ENCODE measurements around the gene SMIM45.

SMIM45 gene

DNA sequence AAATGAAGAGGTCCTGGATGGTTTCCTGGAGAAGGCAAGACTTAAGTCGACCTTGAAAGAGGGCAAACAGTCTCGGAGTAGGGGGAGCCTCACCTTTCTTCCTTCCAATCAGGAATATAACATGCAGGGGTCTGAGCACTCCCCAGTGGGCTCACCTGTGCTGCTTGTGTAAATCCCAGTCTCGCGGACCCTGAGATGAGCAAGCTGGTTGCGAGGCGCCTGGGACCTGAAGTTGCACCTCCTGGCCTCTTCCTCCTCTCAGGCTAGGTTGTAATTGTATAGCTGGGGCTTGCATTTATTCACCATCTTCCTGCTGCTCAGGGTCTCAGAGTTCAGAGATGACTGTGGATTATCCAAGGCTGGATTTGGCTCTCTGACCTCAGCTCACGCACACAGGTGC lies 39.2 kb downstream of the SMIM45 start:
- H3K4ac ChIP-seq (ENCODE audit: low read depth, low read length) = no peak overlapping the region
- ATAC-seq (ENCODE audit: low read depth) (no peak), DNase-seq (no peak)
- H2AFZ ChIP-seq (replicated peaks; ENCODE audit: low read length, poor library complexity) = no peak overlapping the region
- intact Hi-C loops (cut with micrococcal nuclease) (no loop called here), in situ Hi-C loops (cut with MboI; ENCODE audit: low sequenced_read_pairs) (no loop called here), dilution Hi-C loops (cut with HindIII; ENCODE audit: low sequenced_read_pairs, unreplicated experiment) (no loop called here)
- TF ChIP-seq MAZ (IDR thresholded peaks at IDR 0.05; ENCODE audit: borderline replicate concordance, low read depth, low read length) (no peak), BHLHE40 (IDR thresholded peaks at IDR 0.05; ENCODE audit: low read depth, low read length) (no peak), MXI1 (IDR thresholded peaks at IDR 0.05; ENCODE audit: borderline replicate concordance, low read depth, low read length) (no peak), CHD1 (IDR thresholded peaks at IDR 0.05; ENCODE audit: low read depth, low read length) (no peak), RCOR1 (IDR thresholded peaks at IDR 0.05; ENCODE audit: insufficient replicate concordance, low read length) (no peak), POLR2A (IDR thresholded peaks at IDR 0.05; ENCODE audit: low read depth, low read length) (no peak), RFX5 (IDR thresholded peaks at IDR 0.05; ENCODE audit: low read depth, low read length) (no peak), FOS (IDR thresholded peaks at IDR 0.05; ENCODE audit: low read depth, low read length) (no peak), MAFK (IDR thresholded peaks at IDR 0.05; ENCODE audit: low read depth, low read length) (no peak), CEBPB (IDR thresholded peaks at IDR 0.05; ENCODE audit: low read depth, low read length) (no peak), NFE2L2 (IDR thresholded peaks at IDR 0.05; ENCODE audit: low read depth, low read length) (no peak), SMC3 (IDR thresholded peaks at IDR 0.05; ENCODE audit: low read depth, low read length) (no peak), RAD21 (IDR thresholded peaks at IDR 0.05; ENCODE audit: low read length) (no peak)
- TF ChIP-seq, protein P1, sequence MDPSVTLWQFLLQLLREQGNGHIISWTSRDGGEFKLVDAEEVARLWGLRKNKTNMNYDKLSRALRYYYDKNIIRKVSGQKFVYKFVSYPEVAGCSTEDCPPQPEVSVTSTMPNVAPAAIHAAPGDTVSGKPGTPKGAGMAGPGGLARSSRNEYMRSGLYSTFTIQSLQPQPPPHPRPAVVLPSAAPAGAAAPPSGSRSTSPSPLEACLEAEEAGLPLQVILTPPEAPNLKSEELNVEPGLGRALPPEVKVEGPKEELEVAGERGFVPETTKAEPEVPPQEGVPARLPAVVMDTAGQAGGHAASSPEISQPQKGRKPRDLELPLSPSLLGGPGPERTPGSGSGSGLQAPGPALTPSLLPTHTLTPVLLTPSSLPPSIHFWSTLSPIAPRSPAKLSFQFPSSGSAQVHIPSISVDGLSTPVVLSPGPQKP (IDR thresholded peaks at IDR 0.05; ENCODE audit: borderline replicate concordance, low read depth, low read length) = no peak
- TF ChIP-seq, protein P2, sequence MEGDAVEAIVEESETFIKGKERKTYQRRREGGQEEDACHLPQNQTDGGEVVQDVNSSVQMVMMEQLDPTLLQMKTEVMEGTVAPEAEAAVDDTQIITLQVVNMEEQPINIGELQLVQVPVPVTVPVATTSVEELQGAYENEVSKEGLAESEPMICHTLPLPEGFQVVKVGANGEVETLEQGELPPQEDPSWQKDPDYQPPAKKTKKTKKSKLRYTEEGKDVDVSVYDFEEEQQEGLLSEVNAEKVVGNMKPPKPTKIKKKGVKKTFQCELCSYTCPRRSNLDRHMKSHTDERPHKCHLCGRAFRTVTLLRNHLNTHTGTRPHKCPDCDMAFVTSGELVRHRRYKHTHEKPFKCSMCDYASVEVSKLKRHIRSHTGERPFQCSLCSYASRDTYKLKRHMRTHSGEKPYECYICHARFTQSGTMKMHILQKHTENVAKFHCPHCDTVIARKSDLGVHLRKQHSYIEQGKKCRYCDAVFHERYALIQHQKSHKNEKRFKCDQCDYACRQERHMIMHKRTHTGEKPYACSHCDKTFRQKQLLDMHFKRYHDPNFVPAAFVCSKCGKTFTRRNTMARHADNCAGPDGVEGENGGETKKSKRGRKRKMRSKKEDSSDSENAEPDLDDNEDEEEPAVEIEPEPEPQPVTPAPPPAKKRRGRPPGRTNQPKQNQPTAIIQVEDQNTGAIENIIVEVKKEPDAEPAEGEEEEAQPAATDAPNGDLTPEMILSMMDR (conservative IDR thresholded peaks at IDR 0.05; ENCODE audit: low read depth, low read length) = no peak
- TF ChIP-seq, protein P3, sequence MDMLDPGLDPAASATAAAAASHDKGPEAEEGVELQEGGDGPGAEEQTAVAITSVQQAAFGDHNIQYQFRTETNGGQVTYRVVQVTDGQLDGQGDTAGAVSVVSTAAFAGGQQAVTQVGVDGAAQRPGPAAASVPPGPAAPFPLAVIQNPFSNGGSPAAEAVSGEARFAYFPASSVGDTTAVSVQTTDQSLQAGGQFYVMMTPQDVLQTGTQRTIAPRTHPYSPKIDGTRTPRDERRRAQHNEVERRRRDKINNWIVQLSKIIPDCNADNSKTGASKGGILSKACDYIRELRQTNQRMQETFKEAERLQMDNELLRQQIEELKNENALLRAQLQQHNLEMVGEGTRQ (IDR thresholded peaks at IDR 0.05; ENCODE audit: low read depth, low read length) = no peak
- H3K56ac ChIP-seq (ENCODE audit: extremely low read depth, insufficient read depth, low read length) = no peak overlapping the region
- no peak overlapping the region for H2AK5ac ChIP-seq (ENCODE audit: low read depth, low read length)
- ChIA-PET POLR2A (ENCODE audit: unreplicated experiment) (no interaction called here), CTCF (no interaction called here)
- no peak overlapping the region for H3K4me3 ChIP-seq (ENCODE audit: insufficient read depth, low read depth, low read length)
- H3K27me3 ChIP-seq (ENCODE audit: control insufficient read depth, insufficient read depth, low read length) = peaks cover 25% of the 10 kb centered on the region
- H3K27ac ChIP-seq (ENCODE audit: insufficient read depth, low read length) = no peak overlapping the region
- no peak overlapping the region for H4K8ac ChIP-seq (ENCODE audit: low read depth in 2 of 2, low read length in 2 of 2)
- WGBS, 2 experiments (ENCODE audit: extremely low coverage in 2 of 2, insufficient read length in 1 of 2) = no CpG with 5 or more reads among the region's 7 CpGs
- no peak overlapping the region for H2BK5ac ChIP-seq (ENCODE audit: low read depth, low read length, poor library complexity, severe bottlenecking)
- no peak overlapping the region for H2AK9ac ChIP-seq (replicated peaks; ENCODE audit: low read depth, low read length, poor library complexity)
- no peak overlapping the region for H3K14ac ChIP-seq (replicated peaks; ENCODE audit: low read depth, low read length)
- H3K36me3 ChIP-seq (ENCODE audit: control insufficient read depth, insufficient read depth, low read length) = no peaks in the 10 kb centered on the region
- no peaks in the 10 kb centered on the region for H3K9me1 ChIP-seq (ENCODE audit: insufficient read depth, low read length)
- BruUV-seq (replicated peaks) = no TSS peak
- no peaks in the 10 kb centered on the region for H3K9me3 ChIP-seq (ENCODE audit: control insufficient read depth, insufficient read depth, low read length)
- H2BK15ac ChIP-seq (ENCODE audit: low read depth, low read length) = no peak overlapping the region
- no peak overlapping the region for H3K23ac ChIP-seq (ENCODE audit: low read depth, low read length)
- H2BK20ac ChIP-seq (ENCODE audit: low read depth, low read length) = no peak overlapping the region
- no peak overlapping the region for H2BK120ac ChIP-seq (ENCODE audit: low read depth, low read length)
- H3K18ac ChIP-seq (ENCODE audit: low read depth, low read length) = no peak overlapping the region
- H3K4me2 ChIP-seq (ENCODE audit: low read depth, low read length) = no peak overlapping the region
- H3K79me1 ChIP-seq (ENCODE audit: low read depth in 1 of 2, low read length in 2 of 2) = no peaks in the 10 kb centered on the region
- no peaks in the 10 kb centered on the region for H4K20me1 ChIP-seq (ENCODE audit: insufficient read depth, low read length)
- H3K4me1 ChIP-seq (ENCODE audit: control insufficient read depth, insufficient read depth, low read length) = no peaks in the 10 kb centered on the region
- H4K91ac ChIP-seq (ENCODE audit: insufficient read depth, low read depth, low read length) = no peak overlapping the region
- H4K5ac ChIP-seq (ENCODE audit: low read depth, low read length) = no peak overlapping the region
- H3K9ac ChIP-seq (ENCODE audit: low read depth, low read length) = no peak overlapping the region

Measured in IMR-90 (cell line).